Ishikawa (cell line): ENCODE measurements around the gene TM2D3.

ENCODE experiments used
- CREB1 ChIP-seq: IDR thresholded peaks from 2 replicates; pipeline ENCODE4 v1.6.1; 2012; ENCODE audit warnings: low read depth
- EGR1 ChIP-seq: IDR thresholded peaks from 2 replicates; pipeline ENCODE4 v1.6.1; 2012
- EP300 ChIP-seq: IDR thresholded peaks from 2 replicates; pipeline ENCODE4 v1.6.1; 2012; ENCODE audit warnings: borderline replicate concordance
- RAD21 ChIP-seq: IDR thresholded peaks from 2 replicates; pipeline ENCODE4 v1.6.1; 2012; ENCODE audit warnings: low read depth
- TAF1 ChIP-seq: IDR thresholded peaks from 2 replicates; pipeline ENCODE4 v1.6.1; 2012; ENCODE audit warnings: low read depth, mild to moderate bottlenecking
- TEAD4 ChIP-seq: IDR thresholded peaks from 2 replicates; pipeline ENCODE4 v1.6.1; 2012
- YY1 ChIP-seq: IDR thresholded peaks from 2 replicates; pipeline ENCODE4 v1.6.1; 2012; ENCODE audit warnings: low read depth

DNA sequence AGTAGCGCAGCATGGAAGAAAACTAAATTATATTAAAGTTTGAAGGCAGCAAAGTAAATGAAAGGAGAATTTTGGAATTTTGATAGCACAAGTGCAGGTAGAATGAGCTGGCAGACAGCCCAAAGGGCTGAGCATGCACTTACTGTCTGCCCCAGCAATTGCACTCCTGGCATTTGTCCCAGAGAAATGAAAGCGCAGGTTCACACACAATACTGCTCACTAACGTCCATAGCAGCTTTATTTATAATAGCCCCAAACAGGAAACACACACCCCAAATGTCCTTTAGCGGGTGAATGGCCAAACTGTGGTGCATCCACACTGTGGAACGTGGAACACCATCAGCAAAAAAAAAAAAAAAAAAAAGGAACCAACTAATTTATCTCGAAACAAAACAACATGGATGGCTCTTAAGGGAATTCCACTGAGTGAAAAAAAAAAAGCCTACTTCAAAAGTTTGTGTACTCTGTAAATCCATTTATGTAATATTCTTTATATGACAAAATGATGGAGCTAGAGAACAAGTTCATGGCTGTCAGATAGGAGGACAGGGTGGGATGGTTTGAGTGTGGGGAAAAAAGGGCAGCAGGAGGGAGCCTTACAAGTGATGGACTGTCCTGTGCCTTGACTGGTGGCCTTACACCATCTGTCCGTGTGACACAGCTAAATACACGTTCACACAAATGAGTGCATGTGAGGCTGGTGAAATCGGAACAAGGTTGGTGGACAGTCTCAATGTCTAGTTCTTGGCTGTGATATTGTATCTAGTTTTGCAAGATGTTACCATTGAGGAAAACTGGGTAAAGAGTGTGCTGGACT, 6.0 kb upstream of the TM2D3 start:
- TF ChIP-seq TAF1 (no peak), TEAD4 (peak; percentile 24; the same call in 1 of the 2 replicates), EGR1 (no peak), CREB1 (no peak), EP300 (no peak), RAD21 (no peak), YY1 (no peak)
